Cardiac fibroblast (primary cell): ENCODE measurements around the gene AP3S2.
A peak's percentile ranks its signal among the peaks of the same experiment; 100 is the strongest.
"Not testable (repeated sequence)": the region's sequence is repeated elsewhere in the genome, so short reads cannot be mapped to it uniquely, and the experiment has no call there.

Experiments
- DNase-seq, 2 donors: peaks; one replicate each; pipeline versions ENCODE4 v3.0.0 to v3.0.0-alpha.2; 2010; ENCODE audit warnings: low read depth in 2 of 2
- H3K4me3 ChIP-seq, 2 donors: replicated peaks in 1 of 2; 1 replicate in 1 of 2; 2 replicates in 1 of 2; pipeline ENCODE4 v1.5.1; 2011; ENCODE audit warnings: low read depth in 2 of 2, low read length in 2 of 2, mild to moderate bottlenecking in 2 of 2, moderate library complexity in 1 of 2
- CTCF ChIP-seq: IDR thresholded peaks from one replicate; pipeline ENCODE4 v1.5.1; 2011; ENCODE audit warnings: low read depth, mild to moderate bottlenecking, low read length, inconsistent platforms

AP3S2 gene

GRCh38 chr15:89785064-89785773 is 108.6 kb downstream of the AP3S2 start:
- no peak overlapping the region for H3K4me3 ChIP-seq
- no peak for DNase-seq
- no peak for TF ChIP-seq CTCF

- no peak overlapping the region for H3K4me3 ChIP-seq
These were observed 109.2 kb downstream of the AP3S2 start for GRCh38 chr15:89784686-89784960.

GRCh38 chr15:89783861-89784685 is 109.7 kb downstream of the AP3S2 start:
- peak in 1 of 2 donors; percentile 43 for DNase-seq
- TF ChIP-seq CTCF, result no peak
- no peak overlapping the region for H3K4me3 ChIP-seq

More at GRCh38 chr15:89784686-89784960, 109.2 kb downstream of the AP3S2 start:
- no peak for DNase-seq
- TF ChIP-seq CTCF, result no peak

GRCh38 chr15:89783111-89783860 is 110.5 kb downstream of the AP3S2 start:
- H3K4me3 ChIP-seq, result no peak overlapping the region
- TF ChIP-seq CTCF, result no peak
- DNase-seq, result peak; percentile 37 to 92

- H3K4me3 ChIP-seq, DNase-seq: not testable (repeated sequence)
These were observed 111.2 kb downstream of the AP3S2 start for GRCh38 chr15:89782619-89782950.

GRCh38 chr15:89781891-89782618 is 111.7 kb downstream of the AP3S2 start:
- no peak for TF ChIP-seq CTCF
- peak; percentile 65 to 73 for DNase-seq
- no peak overlapping the region for H3K4me3 ChIP-seq
